Body of pancreas (tissue), 4 donors: Measurements from ENCODE around the gene ANKS1B.

Experiments used
- POLR2A ChIP-seq, 3 donors: fragments of 450-650 bp; IDR thresholded peaks; one replicate each; pipeline ENCODE4 v1.6.1; 2016; ENCODE audit warnings: antibody characterized with exemption in 3 of 3, mild to moderate bottlenecking in 2 of 3
- TF ChIP-seq, protein P1 (sequence below), 7 experiments: fragments of 450-650 bp in 4 of 7; fragments of 200-600 bp in 3 of 7; sonication (generic) in 3 of 7; IDR thresholded peaks; one replicate each; pipeline ENCODE4 v1.5.1; 2016 to 2019; ENCODE audit warnings: antibody characterized with exemption in 7 of 7

DNA sequence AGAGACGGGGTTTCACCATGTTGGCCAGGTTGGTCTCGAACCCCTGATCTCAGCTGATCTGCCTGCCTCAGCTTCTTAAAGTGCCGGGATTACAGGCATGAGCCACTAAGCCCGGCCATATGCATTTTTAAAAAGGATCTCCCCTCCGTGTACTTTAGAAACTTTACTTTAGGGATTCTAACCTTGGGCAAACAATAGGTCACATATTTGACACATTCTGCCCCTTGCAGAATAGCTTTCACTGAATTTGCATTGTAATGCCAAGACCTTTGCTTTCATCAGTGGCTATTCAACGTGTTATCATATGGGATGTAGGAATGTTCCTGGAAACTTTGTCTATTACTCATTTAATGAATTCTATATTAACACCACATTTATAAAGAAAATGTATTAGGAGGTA, 11.4 kb upstream of the ANKS1B start:
- TF ChIP-seq POLR2A (IDR thresholded peaks at IDR 0.05): no peak
- TF ChIP-seq, protein P1, sequence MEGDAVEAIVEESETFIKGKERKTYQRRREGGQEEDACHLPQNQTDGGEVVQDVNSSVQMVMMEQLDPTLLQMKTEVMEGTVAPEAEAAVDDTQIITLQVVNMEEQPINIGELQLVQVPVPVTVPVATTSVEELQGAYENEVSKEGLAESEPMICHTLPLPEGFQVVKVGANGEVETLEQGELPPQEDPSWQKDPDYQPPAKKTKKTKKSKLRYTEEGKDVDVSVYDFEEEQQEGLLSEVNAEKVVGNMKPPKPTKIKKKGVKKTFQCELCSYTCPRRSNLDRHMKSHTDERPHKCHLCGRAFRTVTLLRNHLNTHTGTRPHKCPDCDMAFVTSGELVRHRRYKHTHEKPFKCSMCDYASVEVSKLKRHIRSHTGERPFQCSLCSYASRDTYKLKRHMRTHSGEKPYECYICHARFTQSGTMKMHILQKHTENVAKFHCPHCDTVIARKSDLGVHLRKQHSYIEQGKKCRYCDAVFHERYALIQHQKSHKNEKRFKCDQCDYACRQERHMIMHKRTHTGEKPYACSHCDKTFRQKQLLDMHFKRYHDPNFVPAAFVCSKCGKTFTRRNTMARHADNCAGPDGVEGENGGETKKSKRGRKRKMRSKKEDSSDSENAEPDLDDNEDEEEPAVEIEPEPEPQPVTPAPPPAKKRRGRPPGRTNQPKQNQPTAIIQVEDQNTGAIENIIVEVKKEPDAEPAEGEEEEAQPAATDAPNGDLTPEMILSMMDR (IDR thresholded peaks at IDR 0.05): no peak
